Measurements from ENCODE around the gene STX1A.

The STX1A gene

GRCh38 chr7:73649576-73649975 lies 69.9 kb downstream of the STX1A start:
- DNase-seq (ENCODE audit: low spot score), result no peak
